Loucy (cell line): ENCODE measurements around the gene FRG2.
"Not testable (repeated sequence)": the region's sequence is repeated elsewhere in the genome, so short reads cannot be mapped to it uniquely, and the experiment has no call there.

Experiments used
- H2AFZ ChIP-seq: fragments of 200-600 bp; sonication (generic); 2 replicates; pipeline ENCODE4 v1.6.0; 2016; ENCODE audit warnings: antibody characterized with exemption, mild to moderate bottlenecking, low read length, moderate library complexity
- H3F3A ChIP-seq: fragments of 200-600 bp; 2 replicates; pipeline ENCODE4 v1.6.0; 2016; ENCODE audit warnings: antibody characterized with exemption, low read depth, mild to moderate bottlenecking
- H3K27me3 ChIP-seq: fragments of 200-600 bp; sonication (generic); 2 replicates; pipeline ENCODE4 v1.6.1; 2014; ENCODE audit warnings: low read length, mild to moderate bottlenecking; ENCODE audit not compliant: insufficient read depth, poor library complexity, severe bottlenecking
- H3K36me3 ChIP-seq: fragments of 200-600 bp; sonication (generic); 2 replicates; pipeline ENCODE4 v1.6.1; 2016; ENCODE audit warnings: low read length; ENCODE audit not compliant: insufficient read depth
- H3K4me1 ChIP-seq: fragments of 200-600 bp; sonication (generic); 2 replicates; pipeline ENCODE4 v1.5.1; 2014; ENCODE audit warnings: low read length, mild to moderate bottlenecking; ENCODE audit not compliant: insufficient read depth, poor library complexity, severe bottlenecking
- H3K4me2 ChIP-seq: fragments of 200-600 bp; sonication (generic); 2 replicates; pipeline ENCODE4 v1.6.0; 2014; ENCODE audit warnings: antibody characterized with exemption, low read length, low read depth, mild to moderate bottlenecking; ENCODE audit not compliant: poor library complexity, severe bottlenecking
- H3K4me3 ChIP-seq: fragments of 200-600 bp; sonication (generic); 2 replicates; pipeline ENCODE4 v1.5.1; 2014; ENCODE audit warnings: low read length, mild to moderate bottlenecking, mixed read lengths; ENCODE audit not compliant: poor library complexity, severe bottlenecking
- H3K79me2 ChIP-seq: fragments of 200-600 bp; sonication (generic); 2 replicates; pipeline ENCODE4 v1.6.1; 2014; ENCODE audit warnings: low read length; ENCODE audit not compliant: insufficient read depth
- H3K9ac ChIP-seq: fragments of 200-600 bp; sonication (generic); 2 replicates; pipeline ENCODE4 v1.6.0; 2014; ENCODE audit warnings: mild to moderate bottlenecking, low read depth, low read length, moderate library complexity; ENCODE audit not compliant: poor library complexity, severe bottlenecking
- H3K9me2 ChIP-seq: fragments of 200-600 bp; sonication (generic); replicated peaks from 2 replicates; pipeline ENCODE4 v1.6.1; 2016; ENCODE audit warnings: low read depth, low read length, mixed read lengths
- H3K9me3 ChIP-seq: fragments of 200-600 bp; sonication (generic); 2 replicates; pipeline ENCODE4 v1.6.1; 2014; ENCODE audit warnings: mild to moderate bottlenecking, antibody characterized with exemption, low read length, low read depth; ENCODE audit not compliant: insufficient read depth
- H4K20me1 ChIP-seq: fragments of 200-600 bp; sonication (generic); 2 replicates; pipeline ENCODE4 v1.6.0; 2014; ENCODE audit warnings: antibody characterized with exemption, low read length, mild to moderate bottlenecking; ENCODE audit not compliant: insufficient read depth, poor library complexity, severe bottlenecking

FRG2 gene

GRCh38 chr4:190027156-190027555, at the start of gene FRG2:
Gene FRG2 (minus strand): TSS chr4:190027256. CDS start chr4:190027204, 52 bp downstream.
- not testable (repeated sequence) for H3K4me2 ChIP-seq, H3K79me2 ChIP-seq, H3K9me3 ChIP-seq, H2AFZ ChIP-seq, H3K9ac ChIP-seq, H3K4me1 ChIP-seq, H3F3A ChIP-seq, H3K27me3 ChIP-seq, H3K4me3 ChIP-seq, H3K36me3 ChIP-seq, H4K20me1 ChIP-seq, H3K9me2 ChIP-seq

- H3K4me3 ChIP-seq, result not testable (repeated sequence)
Measured at GRCh38 chr4:190068351-190068750, 41.3 kb upstream of the FRG2 start.

GRCh38 chr4:190064805-190065204, 37.7 kb upstream of the FRG2 start:
- H3K4me2 ChIP-seq, H3K4me3 ChIP-seq, H3K79me2 ChIP-seq, H4K20me1 ChIP-seq, H2AFZ ChIP-seq, H3F3A ChIP-seq, H3K36me3 ChIP-seq, H3K4me1 ChIP-seq, H3K9ac ChIP-seq, H3K9me2 ChIP-seq, H3K27me3 ChIP-seq, H3K9me3 ChIP-seq: not testable (repeated sequence)

More at GRCh38 chr4:190068351-190068750, 41.3 kb upstream of the FRG2 start:
- H3K79me2 ChIP-seq, H3K4me2 ChIP-seq, H4K20me1 ChIP-seq, H3F3A ChIP-seq, H3K27me3 ChIP-seq, H3K9me3 ChIP-seq, H3K9me2 ChIP-seq, H3K36me3 ChIP-seq, H3K4me1 ChIP-seq, H2AFZ ChIP-seq, H3K9ac ChIP-seq: not testable (repeated sequence)

- H3K79me2 ChIP-seq, H3K9ac ChIP-seq: not testable (repeated sequence)
Measured at GRCh38 chr4:190064342-190064741, 37.3 kb upstream of the FRG2 start, which contains the start of gene DBET. Gene DBET (plus strand): TSS chr4:190064502.

GRCh38 chr4:190058997-190059396, 31.9 kb upstream of the FRG2 start:
- H3K4me3 ChIP-seq, H3K9ac ChIP-seq, H3K4me1 ChIP-seq, H3K27me3 ChIP-seq, H4K20me1 ChIP-seq, H3K4me2 ChIP-seq, H3K9me3 ChIP-seq, H3K9me2 ChIP-seq, H2AFZ ChIP-seq, H3K36me3 ChIP-seq, H3F3A ChIP-seq, H3K79me2 ChIP-seq: not testable (repeated sequence)

More at GRCh38 chr4:190064342-190064741, 37.3 kb upstream of the FRG2 start, which contains the start of gene DBET:
- H3K4me2 ChIP-seq, H4K20me1 ChIP-seq, H3K9me3 ChIP-seq, H3K4me1 ChIP-seq, H3F3A ChIP-seq, H3K9me2 ChIP-seq, H2AFZ ChIP-seq, H3K27me3 ChIP-seq, H3K4me3 ChIP-seq, H3K36me3 ChIP-seq: not testable (repeated sequence)

GRCh38 chr4:190049378-190050239, 22.6 kb upstream of the FRG2 start:
- not testable (repeated sequence) for H4K20me1 ChIP-seq, H3K9me2 ChIP-seq, H3K4me2 ChIP-seq, H3K4me1 ChIP-seq, H3K27me3 ChIP-seq, H3K36me3 ChIP-seq, H3K79me2 ChIP-seq, H2AFZ ChIP-seq, H3K9ac ChIP-seq, H3F3A ChIP-seq, H3K9me3 ChIP-seq, H3K4me3 ChIP-seq

- not testable (repeated sequence) for H3K9me3 ChIP-seq, H3K9me2 ChIP-seq, H3K36me3 ChIP-seq, H2AFZ ChIP-seq, H3K4me3 ChIP-seq, H3K4me1 ChIP-seq, H4K20me1 ChIP-seq, H3F3A ChIP-seq, H3K79me2 ChIP-seq, H3K27me3 ChIP-seq, H3K9ac ChIP-seq, H3K4me2 ChIP-seq
Measured at GRCh38 chr4:190047627-190048026, 20.6 kb upstream of the FRG2 start.
